ENCODE results near the gene LECT2.

- TF ChIP-seq CTCF (IDR thresholded peaks at IDR 0.05) (peak; percentile 84), ZFX (IDR thresholded peaks at IDR 0.05; ENCODE audit: borderline replicate concordance) (no peak)
These were observed 9.7 kb downstream of the LECT2 start for GRCh38 chr5:135944967-135945560.

All from 22Rv1 (cell line).